Upper lobe of left lung (tissue), 4 donors: ENCODE data around the gene BLACAT1.

Experiments used
- EP300 ChIP-seq, 4 donors: sonication (generic); formaldehyde crosslinking; IDR thresholded peaks; one replicate each; pipeline ENCODE4 v1.5.1; 2017; ENCODE audit warnings: antibody characterized with exemption in 4 of 4, control low read depth in 2 of 4
- POLR2AphosphoS5 ChIP-seq, 2 donors: sonication (generic); formaldehyde crosslinking; IDR thresholded peaks; one replicate each; pipeline ENCODE4 v1.5.1; 2017; ENCODE audit warnings: antibody characterized with exemption in 2 of 2
- TF ChIP-seq, protein P1 (sequence below), 6 experiments: fragments of 450-650 bp in 4 of 6; fragments of 200-600 bp in 2 of 6; sonication (generic) in 2 of 6; IDR thresholded peaks; one replicate each; pipeline ENCODE4 v1.5.1; 2016 to 2019; ENCODE audit warnings: antibody characterized with exemption in 6 of 6

DNA sequence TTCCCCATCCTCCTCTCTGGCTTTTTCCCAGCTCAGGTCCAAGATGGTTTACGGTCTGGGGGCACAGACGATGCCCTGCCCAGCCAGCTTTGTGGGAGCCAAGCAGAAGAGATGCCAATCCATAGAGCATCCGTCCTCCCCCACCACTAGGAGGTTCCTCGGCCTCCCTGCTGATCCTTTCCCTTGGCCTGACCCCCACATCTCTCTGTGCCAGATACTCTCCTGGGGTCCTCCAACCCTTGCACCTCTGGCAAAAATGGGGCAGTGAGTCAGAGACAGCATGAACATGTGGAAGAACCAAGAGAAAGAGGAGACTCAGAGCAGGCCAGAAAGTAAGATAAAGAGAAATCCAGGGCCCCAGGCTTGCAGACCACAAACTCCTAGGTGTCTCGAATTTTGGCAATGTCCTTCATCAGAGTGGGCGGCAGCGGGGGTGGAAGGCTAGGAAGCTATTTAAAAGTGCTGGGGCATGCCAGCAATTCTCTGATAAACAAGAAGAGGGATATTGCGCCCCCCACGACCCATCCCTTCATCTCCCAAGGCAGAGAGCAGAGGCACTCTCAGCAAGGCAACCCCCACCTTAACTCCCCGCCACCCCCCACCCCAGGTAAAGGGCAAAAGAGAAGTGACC is 11.4 kb downstream of the BLACAT1 start:
- TF ChIP-seq, protein P1, sequence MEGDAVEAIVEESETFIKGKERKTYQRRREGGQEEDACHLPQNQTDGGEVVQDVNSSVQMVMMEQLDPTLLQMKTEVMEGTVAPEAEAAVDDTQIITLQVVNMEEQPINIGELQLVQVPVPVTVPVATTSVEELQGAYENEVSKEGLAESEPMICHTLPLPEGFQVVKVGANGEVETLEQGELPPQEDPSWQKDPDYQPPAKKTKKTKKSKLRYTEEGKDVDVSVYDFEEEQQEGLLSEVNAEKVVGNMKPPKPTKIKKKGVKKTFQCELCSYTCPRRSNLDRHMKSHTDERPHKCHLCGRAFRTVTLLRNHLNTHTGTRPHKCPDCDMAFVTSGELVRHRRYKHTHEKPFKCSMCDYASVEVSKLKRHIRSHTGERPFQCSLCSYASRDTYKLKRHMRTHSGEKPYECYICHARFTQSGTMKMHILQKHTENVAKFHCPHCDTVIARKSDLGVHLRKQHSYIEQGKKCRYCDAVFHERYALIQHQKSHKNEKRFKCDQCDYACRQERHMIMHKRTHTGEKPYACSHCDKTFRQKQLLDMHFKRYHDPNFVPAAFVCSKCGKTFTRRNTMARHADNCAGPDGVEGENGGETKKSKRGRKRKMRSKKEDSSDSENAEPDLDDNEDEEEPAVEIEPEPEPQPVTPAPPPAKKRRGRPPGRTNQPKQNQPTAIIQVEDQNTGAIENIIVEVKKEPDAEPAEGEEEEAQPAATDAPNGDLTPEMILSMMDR (IDR thresholded peaks at IDR 0.05): no peak
- TF ChIP-seq POLR2AphosphoS5 (IDR thresholded peaks at IDR 0.05) (no peak), EP300 (IDR thresholded peaks at IDR 0.05) (no peak)
